ENCODE results near the gene BCAN.

BCAN gene

DNA sequence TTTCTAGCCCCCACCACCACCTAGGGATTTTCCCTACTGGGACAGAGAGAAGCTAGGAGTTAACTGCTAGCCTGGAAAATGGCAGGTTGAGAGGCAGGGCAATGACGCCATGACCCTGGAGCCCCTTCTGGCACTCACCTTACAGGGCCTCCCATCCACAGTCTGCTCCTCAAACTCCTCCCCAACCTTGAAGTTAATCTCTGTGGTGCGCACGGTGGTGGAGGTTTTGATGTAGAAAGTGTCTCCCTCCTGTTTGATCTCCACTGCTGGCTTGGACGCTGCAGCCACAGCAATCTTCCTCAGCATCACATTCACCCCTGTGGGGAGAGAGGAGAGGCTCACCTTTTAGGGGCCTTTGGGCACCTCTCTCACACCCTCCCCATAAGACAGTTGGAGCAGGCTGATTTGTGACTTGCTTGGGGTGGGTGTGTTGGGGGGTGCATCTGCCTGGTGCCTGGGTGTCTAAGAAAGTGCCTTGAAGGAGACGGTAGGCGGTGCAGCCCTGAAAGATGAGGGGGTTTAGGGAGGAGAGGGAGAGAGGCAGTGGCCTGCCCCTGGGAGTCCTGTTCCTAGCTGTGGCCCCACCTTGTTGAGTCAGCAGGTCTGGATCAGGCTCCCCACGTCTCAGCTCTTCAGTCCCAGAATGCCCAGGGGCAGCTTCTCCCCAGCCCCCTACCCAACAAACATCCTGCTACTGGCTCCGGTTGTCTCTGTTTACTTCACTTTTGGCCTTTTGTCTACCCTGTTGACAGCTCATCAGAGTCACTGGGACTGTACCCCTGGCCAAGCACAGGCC lies 59.0 kb downstream of the BCAN start:
- no peak for DNase-seq

DNA sequence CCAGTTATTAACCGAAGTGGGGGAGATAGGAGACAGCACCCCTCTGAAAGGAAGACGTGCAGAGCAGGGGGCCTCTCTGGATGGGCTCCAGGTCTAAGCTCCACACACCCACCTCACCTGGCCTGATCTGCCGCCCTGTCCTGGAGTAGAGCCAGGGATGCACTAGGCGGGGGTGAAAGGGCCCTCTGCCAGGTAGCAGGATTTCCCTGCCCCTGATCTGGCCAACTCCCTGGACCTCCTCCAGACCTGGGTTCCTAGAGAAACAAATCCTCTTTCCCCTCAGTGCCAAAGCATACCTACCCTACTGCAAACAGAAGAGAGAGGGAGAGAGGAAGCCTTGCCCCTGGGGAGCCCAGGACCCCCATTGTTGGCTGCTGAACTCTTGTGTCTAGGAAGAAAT lies 61.4 kb downstream of the BCAN start:
- DNase-seq, result no peak

DNA sequence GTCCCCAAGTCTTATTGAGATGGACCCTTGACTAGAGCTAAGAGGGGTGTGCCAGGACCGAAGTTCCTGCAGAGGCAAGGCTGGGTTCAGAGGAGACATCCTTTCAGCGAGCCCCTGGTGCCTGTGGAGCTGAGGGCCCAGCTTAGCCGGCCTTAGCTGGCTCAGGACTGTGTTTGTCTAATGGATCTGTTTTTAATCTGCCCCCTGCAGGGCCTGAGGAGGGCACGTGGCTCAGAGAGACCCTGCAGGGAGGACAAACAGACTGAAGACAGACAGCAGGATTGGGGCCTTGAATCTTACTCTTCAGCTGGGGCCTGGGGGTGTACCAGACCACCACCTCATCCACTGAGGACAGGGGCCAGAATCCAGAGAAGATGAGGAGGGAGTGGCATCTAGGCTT lies 61.8 kb downstream of the BCAN start:
- no peak for DNase-seq

DNA sequence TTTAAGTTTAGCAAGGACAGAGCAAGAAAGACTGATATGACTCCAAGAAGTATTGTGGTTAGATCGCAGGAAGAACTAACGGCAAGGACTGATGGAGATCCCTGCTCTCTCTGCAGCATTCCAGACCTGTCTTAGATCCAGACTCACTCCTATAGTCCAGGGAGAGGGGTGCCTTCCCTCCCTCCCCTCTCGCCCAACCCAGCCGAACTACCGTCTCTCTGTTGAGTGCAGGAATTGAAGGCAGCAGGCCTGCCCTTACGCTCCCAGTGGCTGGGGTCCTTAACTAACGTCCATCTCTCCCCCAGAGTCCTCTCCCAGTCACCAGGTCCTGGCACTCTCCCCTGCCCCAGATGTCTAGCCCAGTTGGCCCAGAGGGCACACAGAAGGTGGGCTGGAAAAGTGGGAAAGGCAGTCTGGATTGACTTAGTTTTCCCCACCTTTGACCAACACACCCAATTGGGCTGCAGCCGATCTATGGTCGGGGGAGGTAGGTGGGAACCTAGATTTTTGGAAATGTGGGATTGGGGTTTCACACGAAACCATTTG lies 62.3 kb downstream of the BCAN start:
- no peak for DNase-seq

DNA sequence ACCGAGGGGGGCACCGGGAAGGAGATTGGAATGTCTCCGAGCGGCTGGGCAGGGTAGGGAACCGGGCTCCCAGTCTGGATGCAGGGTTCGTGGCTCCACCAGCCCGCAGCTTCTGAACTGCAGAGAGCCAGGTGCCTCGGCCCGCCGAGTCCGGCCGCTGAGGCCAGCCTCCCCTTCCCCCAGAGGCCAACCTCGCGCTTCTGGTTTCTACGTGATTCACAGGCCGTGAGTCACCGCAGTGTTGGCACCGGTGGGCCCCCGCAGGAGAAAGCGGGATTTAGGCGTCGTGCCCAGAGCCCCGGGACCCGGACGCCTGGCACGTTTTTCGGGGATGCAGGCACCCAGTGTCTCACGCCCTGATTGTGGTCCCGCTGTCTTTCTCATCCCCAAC lies 63.0 kb downstream of the BCAN start:
- no peak for DNase-seq

DNA sequence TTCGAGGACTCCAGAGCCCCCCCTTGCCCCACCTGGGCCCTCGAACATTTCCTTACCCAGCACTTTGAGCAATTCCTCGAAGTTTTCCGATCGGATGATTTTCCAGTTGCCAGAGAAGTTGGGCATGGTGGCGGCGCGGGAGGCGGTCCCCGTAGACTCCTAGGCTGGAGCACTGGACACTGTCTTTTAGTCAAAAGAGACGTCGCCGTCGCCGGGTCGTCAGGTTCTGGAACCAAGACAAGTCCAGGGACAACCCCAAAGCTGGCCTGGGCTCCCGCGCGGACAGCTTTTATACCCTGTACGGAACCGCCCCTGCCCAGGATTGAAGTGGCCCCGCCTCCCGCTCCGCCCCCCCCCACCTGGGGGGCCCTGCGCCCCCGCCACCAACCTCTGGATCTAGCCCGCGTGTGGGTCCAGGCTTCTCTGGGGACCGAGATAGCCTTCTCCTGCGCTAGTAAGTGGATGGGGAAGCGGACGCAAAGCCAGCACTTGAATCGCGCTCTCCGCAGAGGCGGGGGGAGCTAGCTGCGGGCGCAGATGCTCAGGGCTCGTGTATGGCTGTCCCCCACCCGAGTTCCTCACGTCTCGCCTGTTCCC lies 63.5 kb downstream of the BCAN start, which contains the start of gene CRABP2:
Gene CRABP2, minus strand, starts transcription at position 263 of the 597 bp plus-strand sequence. Its CDS starts 137 bp downstream, at position 126.
- DNase-seq, result peak; percentile 64

DNA sequence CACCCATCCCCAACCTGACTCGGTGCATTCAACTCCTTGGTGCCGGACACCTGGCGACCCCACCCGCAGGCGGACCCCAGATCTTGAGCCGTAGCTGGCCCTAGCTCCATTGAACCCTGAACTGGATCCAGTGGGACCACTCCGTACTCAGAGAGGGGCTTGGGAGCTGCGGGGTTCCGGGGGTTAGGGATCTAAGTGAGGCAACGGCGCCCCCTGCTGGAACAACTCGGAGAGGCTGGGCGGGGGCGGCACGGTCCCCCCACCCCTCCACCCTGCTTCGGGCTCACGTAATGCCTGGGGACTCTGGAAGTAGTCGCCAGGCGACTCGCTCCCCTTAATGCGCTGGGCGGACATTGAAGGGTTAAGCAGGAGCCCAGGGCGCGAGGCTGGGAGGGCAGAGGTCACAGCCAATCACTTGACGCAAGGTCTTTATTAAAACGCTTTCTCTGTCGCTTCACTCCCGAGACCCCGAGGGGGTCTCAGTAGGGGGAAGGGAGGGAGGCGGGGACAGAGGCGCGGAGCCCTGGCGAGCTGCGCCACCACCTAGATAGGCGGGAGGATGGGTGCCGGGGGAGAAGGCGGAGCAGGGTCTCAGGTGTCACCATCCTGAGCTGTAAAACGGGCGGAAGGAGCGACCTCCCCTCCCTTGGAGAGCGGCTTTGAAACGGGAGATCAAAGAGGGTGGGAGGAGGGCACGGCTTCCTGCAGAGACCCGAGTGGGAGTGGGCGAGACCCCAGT lies 64.2 kb downstream of the BCAN start:
- DNase-seq, result peak; percentile 66

DNA sequence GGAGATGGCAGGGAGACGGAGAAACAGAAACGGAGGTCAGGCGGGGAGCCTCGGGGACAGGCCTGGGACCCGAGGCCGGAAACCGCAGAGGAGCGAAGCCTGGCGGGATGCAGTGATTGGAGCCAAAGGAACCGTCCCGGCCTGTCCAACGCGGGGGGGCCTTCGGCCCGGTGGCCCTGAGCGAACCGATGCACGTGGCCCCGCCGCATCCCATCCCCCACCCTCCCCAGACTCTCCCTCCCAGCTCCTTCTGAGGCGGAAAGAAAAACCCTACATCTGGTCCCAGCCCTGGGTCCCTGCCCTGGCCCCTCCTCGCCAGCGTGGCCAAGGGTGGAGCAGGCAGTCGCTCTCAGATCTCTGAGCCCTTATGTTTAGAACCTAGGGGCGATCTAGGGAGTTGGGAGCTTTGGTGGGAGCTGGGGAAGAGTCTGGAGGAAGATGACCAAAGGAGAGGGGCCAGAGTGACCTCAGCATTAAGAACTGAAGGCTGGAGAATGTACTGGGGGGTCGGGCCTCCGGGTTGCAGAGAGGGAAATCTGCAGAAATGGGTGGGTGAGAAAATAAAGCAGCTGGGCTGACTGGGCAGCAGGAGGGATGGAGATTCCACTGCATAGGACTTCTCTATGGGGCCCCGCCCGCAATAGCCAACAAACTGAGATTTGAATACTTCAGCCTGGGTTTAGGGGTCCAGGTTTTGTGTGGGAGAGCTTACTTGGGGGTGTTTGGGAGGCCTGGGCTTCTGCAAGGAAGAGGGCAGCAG lies 64.9 kb downstream of the BCAN start:
- no peak for DNase-seq

DNA sequence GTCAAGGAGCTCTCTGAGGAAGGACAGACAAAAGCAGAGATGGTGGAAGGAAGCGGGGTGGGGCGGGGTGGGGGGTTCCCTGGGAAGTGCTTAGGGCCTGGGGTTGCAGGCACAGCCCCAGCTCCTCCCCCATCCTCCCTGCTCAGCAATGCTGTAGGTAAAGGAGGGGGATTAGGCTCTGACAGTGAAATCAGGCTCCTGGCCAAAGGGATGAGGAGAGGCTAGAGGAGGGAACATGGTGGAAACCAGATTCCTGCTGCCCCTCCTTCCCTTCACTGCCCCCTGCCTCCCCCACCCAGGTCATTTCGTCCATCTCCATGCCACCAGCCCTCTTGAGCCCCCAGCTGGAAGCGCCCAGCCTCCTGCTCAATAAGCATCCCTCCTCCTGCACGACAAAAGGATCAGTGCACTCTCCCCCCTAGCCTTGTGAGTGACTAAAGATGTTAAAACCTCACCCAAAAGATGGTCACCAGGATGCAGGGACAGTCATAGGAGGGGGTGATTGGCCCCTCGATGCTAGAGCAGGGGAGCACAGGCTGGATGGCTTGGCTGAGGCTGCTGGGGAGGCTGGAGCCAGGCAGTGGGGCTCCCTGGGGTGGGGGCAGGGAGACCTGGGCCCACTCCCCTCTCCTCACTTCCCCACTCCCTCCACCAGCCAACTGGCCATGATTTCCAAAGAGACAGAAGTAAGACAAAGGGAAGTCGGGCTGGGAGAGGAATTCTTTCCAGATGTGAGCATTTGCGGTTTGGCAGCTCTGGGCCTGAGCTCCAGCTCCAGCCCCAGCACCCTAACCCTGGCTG lies 65.7 kb downstream of the BCAN start:
- no peak for DNase-seq

DNA sequence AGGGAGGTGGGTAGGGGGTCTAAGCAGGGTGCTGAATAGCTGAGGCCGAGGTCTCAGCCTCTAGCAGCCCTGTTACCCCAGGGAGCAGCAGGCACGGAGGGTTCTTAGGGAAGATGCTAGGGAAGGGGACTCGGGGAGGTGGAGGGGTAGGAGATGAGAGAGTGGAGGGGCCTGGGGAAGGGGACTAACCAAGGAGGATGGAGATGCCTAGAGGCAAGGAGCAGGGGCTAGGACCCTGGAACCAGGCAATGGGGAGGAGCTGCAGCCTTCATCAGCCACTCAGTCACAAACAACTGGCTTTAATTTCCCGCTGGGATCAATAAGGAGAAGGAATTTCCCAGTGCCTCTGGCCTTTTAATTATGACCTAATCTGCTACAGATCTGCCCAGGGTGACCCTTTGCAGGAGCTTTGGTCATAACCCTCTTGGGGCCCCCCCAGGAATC lies 66.3 kb downstream of the BCAN start:
- no peak for DNase-seq

DNA sequence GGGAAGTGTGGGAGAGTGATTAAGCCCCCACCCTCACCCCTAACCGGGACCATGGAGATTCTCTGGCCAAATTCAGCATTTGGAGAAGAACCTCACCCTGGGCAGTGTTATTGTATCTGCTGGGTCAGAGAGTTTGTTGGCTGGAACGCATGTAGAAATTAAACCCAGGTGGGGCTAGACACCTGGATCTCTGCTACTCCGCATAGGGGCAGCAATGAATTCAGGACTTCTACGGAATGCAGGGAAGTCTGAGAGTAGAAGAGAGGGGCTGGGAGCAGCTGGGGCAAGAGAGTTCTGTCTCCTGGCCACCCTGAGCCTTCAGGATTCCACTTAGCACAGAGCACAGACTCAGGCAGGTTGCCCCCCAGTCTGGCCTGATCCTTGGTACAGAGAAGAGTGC lies 67.1 kb downstream of the BCAN start:
- DNase-seq, result no peak

All from NCI-H1105 (cell line).